K562 (cell line): ENCODE measurements around the gene NOTCH1. TPM values are rescaled to one million over a fixed set of nuclear protein-coding genes. Genes with fewer than 3 reads are reported as not detected.
A peak's percentile ranks its signal among the peaks of the same experiment; 100 is the strongest.

Experiments
- CHCHD3 ChIP-seq: fragments of 250-450 bp; sonication (Bioruptor Pico); IDR thresholded peaks from 2 replicates; pipeline ENCODE4 v2.1.2; 2022; ENCODE audit warnings: mild to moderate bottlenecking
- DDX20 ChIP-seq: fragments of 450-650 bp; IDR thresholded peaks from 2 replicates; pipeline ENCODE4 v1.6.1; 2016; ENCODE audit warnings: missing genetic modification characterization, low read depth, mild to moderate bottlenecking, missing compliant biosample characterization, moderate library complexity
- ETV6 ChIP-seq, 3 experiments: fragments of 150-350 bp in 1 of 3; sonication (generic) in 1 of 3; formaldehyde crosslinking in 1 of 3; IDR thresholded peaks; 2 replicates each; pipeline versions ENCODE4 v1.6.1 to v1.8.0; 2014 to 2022; ENCODE audit warnings: borderline replicate concordance in 2 of 3, low read depth in 2 of 3, antibody characterized with exemption in 1 of 3, low read length in 1 of 3, mild to moderate bottlenecking in 1 of 3, missing genetic modification reagents in 1 of 3
- FIP1L1 ChIP-seq: fragments of 200-400 bp; formaldehyde crosslinking; IDR thresholded peaks from 2 replicates; pipeline ENCODE4 v1.6.1; 2018; ENCODE audit warnings: mild to moderate bottlenecking, low read depth, low read length; ENCODE audit not compliant: poor library complexity, severe bottlenecking
- HEY1 ChIP-seq: fragments of 250-450 bp; sonication (Bioruptor Pico); IDR thresholded peaks from 2 replicates; pipeline ENCODE4 v1.5.0; 2020; ENCODE audit warnings: mild to moderate bottlenecking, moderate library complexity, borderline replicate concordance
- HNRNPUL1 ChIP-seq: fragments of 200-400 bp; formaldehyde crosslinking; IDR thresholded peaks from 2 replicates; pipeline ENCODE4 v1.6.1; 2017; ENCODE audit warnings: low read length
- KAT8 ChIP-seq: fragments of 450-650 bp; IDR thresholded peaks from 2 replicates; pipeline ENCODE4 v1.6.1; 2016; ENCODE audit warnings: low read depth, mild to moderate bottlenecking
- NCOR1 ChIP-seq: fragments of 450-650 bp; IDR thresholded peaks from 2 replicates; pipeline ENCODE4 v1.6.1; 2016; ENCODE audit warnings: mild to moderate bottlenecking, moderate library complexity
- PCBP2 ChIP-seq: fragments of 200-400 bp; formaldehyde crosslinking; IDR thresholded peaks from 2 replicates; pipeline ENCODE4 v1.6.1; 2018; ENCODE audit warnings: low read length, low read depth, mild to moderate bottlenecking, moderate library complexity; ENCODE audit not compliant: poor library complexity, severe bottlenecking
- POLR3A ChIP-seq: IDR thresholded peaks from 2 replicates; pipeline ENCODE4 v1.6.1; 2011; ENCODE audit warnings: borderline replicate concordance, mild to moderate bottlenecking, moderate library complexity; ENCODE audit not compliant: insufficient read length, insufficient read depth; ENCODE audit errors: extremely low read depth
- PPARD ChIP-seq: fragments of 250-450 bp; sonication (Bioruptor Pico); IDR thresholded peaks from 2 replicates; pipeline ENCODE4 v1.8.0; 2022; ENCODE audit warnings: inconsistent platforms, mild to moderate bottlenecking, moderate library complexity
- PTBP1 ChIP-seq: fragments of 200-400 bp; formaldehyde crosslinking; IDR thresholded peaks from 2 replicates; pipeline ENCODE4 v1.6.1; 2017; ENCODE audit warnings: low read depth, low read length
- TRIM28 ChIP-seq: fragments of 450-650 bp; IDR thresholded peaks from 2 replicates; pipeline ENCODE4 v1.6.1; 2017
- ZFP36 ChIP-seq: fragments of 150-350 bp; IDR thresholded peaks from 2 replicates; pipeline ENCODE4 v1.6.1; 2018; ENCODE audit warnings: low read length, low read depth; ENCODE audit not compliant: partially characterized antibody
- ZNF263 ChIP-seq: sonication (generic); formaldehyde crosslinking; IDR thresholded peaks from 2 replicates; pipeline ENCODE4 v1.8.0; 2022; ENCODE audit warnings: mild to moderate bottlenecking, missing genetic modification reagents, borderline replicate concordance
- polyA plus RNA-seq, 8 experiments: library from polyadenylated mRNA; depleted of rRNA in 4 of 8; stranded (reverse) in 5 of 8; unstranded in 3 of 8; fragments of >200 nt; fragmentation: Nextera tagmentation in 2 of 8; fragmentation: Illumina TruSeq in 1 of 8; extraction: Ambion mirVana in 2 of 8; extraction: Trizol in 1 of 8; gene quantifications; 2 replicates each; pipeline versions ENCODE4 v1.2.1 to v1.2.3, GENCODE V29; 2011 to 2014; ENCODE audit warnings: inconsistent platforms in 1 of 8, missing spikeins in 1 of 8
- total RNA-seq, 7 experiments: library from RNA; depleted of rRNA in 6 of 7; stranded (reverse); fragments of >200 nt in 6 of 7; fragmentation: Illumina TruSeq in 2 of 7; extraction: Trizol in 2 of 7; gene quantifications; 2 replicates each; pipeline versions ENCODE4 v1.2.1 to v1.2.3, GENCODE V29; 2011 to 2021; ENCODE audit warnings: low replicate concordance in 1 of 7
- TF ChIP-seq, protein P1 (sequence below): fragments of 450-650 bp; IDR thresholded peaks from 2 replicates; pipeline ENCODE4 v1.7.0; 2016; ENCODE audit warnings: borderline replicate concordance
- TF ChIP-seq, protein P2 (sequence below): sonication (generic); formaldehyde crosslinking; IDR thresholded peaks from 2 replicates; pipeline ENCODE4 v1.8.1; 2023; ENCODE audit warnings: mild to moderate bottlenecking, missing genetic modification reagents, moderate library complexity
- TF ChIP-seq, protein P3 (sequence below): fragments of 450-650 bp; formaldehyde crosslinking; IDR thresholded peaks from 2 replicates; pipeline ENCODE4 v1.4.0; 2020; ENCODE audit warnings: mild to moderate bottlenecking, moderate library complexity
- TF ChIP-seq, protein P4 (sequence below): fragments of 250-450 bp; sonication (Bioruptor Pico); IDR thresholded peaks from 2 replicates; pipeline ENCODE4 v1.4.0; 2020; ENCODE audit warnings: mild to moderate bottlenecking, moderate library complexity, borderline replicate concordance

Gene NOTCH1
- total and polyA plus RNA-seq, 9 of the 15 experiments (the other 6 are each of a cell fraction or from before 2014, with no cell fraction given) = 0.03 to 31.4 (median 2.3) TPM

DNA sequence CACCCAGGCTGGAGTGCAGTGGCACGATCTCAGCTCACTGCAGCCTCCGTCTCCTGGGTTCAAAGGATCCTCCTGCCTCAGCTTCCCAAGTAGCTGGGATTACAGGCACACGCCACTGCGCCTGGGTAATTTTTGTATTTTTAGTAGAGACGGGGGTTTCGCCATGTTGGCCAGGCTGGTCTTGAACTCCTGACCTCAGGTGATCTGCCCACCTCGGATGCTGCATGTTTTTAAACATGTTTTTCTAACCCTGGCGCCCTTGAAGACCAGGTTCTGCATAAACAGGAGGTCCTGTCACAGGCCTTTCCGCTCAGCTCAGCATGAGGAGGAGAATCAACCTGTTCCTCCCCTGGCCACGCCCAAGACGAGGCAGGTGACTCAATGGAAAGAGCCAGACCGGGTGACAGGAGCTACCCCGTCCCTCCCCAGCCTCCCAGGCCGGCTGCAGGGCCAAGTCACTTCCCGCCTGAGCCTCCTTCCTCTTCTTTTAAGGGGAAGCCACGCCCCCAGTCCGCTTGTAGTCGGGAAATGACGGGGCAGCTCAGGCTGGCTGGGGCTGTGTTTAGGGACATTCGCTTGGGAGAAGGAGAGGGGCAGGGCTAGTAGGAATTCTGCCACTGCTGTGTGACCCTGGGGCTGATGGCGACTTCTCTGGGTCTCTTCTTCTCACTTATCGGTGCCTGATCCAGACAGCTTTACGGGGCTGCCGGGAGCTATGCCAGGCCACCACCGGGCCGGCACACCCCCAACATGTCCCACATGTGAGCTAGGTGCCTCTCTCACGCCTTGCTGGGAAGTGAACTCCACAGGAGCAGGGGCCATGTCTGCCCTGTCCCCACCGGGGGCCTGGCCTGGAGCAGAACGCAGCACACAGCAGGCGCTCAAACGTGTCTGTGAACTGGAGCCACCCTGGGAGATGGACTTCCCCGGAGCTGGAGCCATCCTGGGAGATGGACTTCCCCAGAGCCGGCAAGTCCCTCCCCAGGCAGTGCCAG, 6.1 kb downstream of the NOTCH1 start (continued):
- TF ChIP-seq, protein P1, sequence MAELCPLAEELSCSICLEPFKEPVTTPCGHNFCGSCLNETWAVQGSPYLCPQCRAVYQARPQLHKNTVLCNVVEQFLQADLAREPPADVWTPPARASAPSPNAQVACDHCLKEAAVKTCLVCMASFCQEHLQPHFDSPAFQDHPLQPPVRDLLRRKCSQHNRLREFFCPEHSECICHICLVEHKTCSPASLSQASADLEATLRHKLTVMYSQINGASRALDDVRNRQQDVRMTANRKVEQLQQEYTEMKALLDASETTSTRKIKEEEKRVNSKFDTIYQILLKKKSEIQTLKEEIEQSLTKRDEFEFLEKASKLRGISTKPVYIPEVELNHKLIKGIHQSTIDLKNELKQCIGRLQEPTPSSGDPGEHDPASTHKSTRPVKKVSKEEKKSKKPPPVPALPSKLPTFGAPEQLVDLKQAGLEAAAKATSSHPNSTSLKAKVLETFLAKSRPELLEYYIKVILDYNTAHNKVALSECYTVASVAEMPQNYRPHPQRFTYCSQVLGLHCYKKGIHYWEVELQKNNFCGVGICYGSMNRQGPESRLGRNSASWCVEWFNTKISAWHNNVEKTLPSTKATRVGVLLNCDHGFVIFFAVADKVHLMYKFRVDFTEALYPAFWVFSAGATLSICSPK = no peak
- TF ChIP-seq CHCHD3 = no peak
- no peak for TF ChIP-seq HNRNPUL1
- no peak for TF ChIP-seq PCBP2
- no peak for TF ChIP-seq KAT8
- TF ChIP-seq ETV6 (IDR thresholded peaks at IDR 0.05; ENCODE audit: borderline replicate concordance in 1 of 2, low read depth in 2 of 2, low read length in 1 of 2) = peak; percentile 75 to 94; a peak in 2 of 4 replicates
- TF ChIP-seq ETV6 (CRISPR knock-in tag; IDR thresholded peaks at IDR 0.05; ENCODE audit: borderline replicate concordance) = no peak
- TF ChIP-seq ZNF263 = peak; percentile 69; the same call in 1 of the 2 replicates
- TF ChIP-seq PTBP1 = no peak
- no peak for TF ChIP-seq HEY1
- TF ChIP-seq, protein P2, sequence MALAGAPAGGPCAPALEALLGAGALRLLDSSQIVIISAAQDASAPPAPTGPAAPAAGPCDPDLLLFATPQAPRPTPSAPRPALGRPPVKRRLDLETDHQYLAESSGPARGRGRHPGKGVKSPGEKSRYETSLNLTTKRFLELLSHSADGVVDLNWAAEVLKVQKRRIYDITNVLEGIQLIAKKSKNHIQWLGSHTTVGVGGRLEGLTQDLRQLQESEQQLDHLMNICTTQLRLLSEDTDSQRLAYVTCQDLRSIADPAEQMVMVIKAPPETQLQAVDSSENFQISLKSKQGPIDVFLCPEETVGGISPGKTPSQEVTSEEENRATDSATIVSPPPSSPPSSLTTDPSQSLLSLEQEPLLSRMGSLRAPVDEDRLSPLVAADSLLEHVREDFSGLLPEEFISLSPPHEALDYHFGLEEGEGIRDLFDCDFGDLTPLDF (CRISPR knock-in tag) = no peak
- TF ChIP-seq FIP1L1 = no peak
- TF ChIP-seq, protein P3, sequence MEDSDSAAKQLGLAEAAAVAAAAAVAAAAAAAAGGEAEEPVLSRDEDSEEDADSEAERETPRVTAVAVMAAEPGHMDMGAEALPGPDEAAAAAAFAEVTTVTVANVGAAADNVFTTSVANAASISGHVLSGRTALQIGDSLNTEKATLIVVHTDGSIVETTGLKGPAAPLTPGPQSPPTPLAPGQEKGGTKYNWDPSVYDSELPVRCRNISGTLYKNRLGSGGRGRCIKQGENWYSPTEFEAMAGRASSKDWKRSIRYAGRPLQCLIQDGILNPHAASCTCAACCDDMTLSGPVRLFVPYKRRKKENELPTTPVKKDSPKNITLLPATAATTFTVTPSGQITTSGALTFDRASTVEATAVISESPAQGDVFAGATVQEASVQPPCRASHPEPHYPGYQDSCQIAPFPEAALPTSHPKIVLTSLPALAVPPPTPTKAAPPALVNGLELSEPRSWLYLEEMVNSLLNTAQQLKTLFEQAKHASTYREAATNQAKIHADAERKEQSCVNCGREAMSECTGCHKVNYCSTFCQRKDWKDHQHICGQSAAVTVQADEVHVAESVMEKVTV (CRISPR knock-in tag) = no peak
- TF ChIP-seq, protein P4, sequence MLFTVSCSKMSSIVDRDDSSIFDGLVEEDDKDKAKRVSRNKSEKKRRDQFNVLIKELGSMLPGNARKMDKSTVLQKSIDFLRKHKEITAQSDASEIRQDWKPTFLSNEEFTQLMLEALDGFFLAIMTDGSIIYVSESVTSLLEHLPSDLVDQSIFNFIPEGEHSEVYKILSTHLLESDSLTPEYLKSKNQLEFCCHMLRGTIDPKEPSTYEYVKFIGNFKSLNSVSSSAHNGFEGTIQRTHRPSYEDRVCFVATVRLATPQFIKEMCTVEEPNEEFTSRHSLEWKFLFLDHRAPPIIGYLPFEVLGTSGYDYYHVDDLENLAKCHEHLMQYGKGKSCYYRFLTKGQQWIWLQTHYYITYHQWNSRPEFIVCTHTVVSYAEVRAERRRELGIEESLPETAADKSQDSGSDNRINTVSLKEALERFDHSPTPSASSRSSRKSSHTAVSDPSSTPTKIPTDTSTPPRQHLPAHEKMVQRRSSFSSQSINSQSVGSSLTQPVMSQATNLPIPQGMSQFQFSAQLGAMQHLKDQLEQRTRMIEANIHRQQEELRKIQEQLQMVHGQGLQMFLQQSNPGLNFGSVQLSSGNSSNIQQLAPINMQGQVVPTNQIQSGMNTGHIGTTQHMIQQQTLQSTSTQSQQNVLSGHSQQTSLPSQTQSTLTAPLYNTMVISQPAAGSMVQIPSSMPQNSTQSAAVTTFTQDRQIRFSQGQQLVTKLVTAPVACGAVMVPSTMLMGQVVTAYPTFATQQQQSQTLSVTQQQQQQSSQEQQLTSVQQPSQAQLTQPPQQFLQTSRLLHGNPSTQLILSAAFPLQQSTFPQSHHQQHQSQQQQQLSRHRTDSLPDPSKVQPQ (CRISPR knock-in tag) = no peak
- no peak for TF ChIP-seq NCOR1
- no peak for TF ChIP-seq POLR3A
- peak; percentile 84 for TF ChIP-seq ZFP36
- no peak for TF ChIP-seq PPARD (CRISPR knock-in tag)
- no peak for TF ChIP-seq TRIM28
- no peak for TF ChIP-seq DDX20 (tag)
